KOPT-K1 (cell line): Measurements from ENCODE around the gene PRC1.

Experiments used
- H3K27ac ChIP-seq: fragments of 200-600 bp; sonication (generic); 2 replicates; pipeline ENCODE4 v1.5.1; 2016; ENCODE audit warnings: antibody characterized with exemption, mild to moderate bottlenecking, low read depth, low read length; ENCODE audit not compliant: poor library complexity, severe bottlenecking
- H3K36me3 ChIP-seq: fragments of 200-600 bp; sonication (generic); 2 replicates; pipeline ENCODE4 v1.5.1; 2017; ENCODE audit warnings: antibody characterized with exemption, mild to moderate bottlenecking, low read length, moderate library complexity; ENCODE audit not compliant: insufficient read depth
- H3K9me3 ChIP-seq: fragments of 200-600 bp; sonication (generic); 2 replicates; pipeline ENCODE4 v1.5.1; 2017; ENCODE audit warnings: antibody characterized with exemption, low read length, mild to moderate bottlenecking; ENCODE audit not compliant: insufficient read depth, poor library complexity, severe bottlenecking

The PRC1 gene

DNA sequence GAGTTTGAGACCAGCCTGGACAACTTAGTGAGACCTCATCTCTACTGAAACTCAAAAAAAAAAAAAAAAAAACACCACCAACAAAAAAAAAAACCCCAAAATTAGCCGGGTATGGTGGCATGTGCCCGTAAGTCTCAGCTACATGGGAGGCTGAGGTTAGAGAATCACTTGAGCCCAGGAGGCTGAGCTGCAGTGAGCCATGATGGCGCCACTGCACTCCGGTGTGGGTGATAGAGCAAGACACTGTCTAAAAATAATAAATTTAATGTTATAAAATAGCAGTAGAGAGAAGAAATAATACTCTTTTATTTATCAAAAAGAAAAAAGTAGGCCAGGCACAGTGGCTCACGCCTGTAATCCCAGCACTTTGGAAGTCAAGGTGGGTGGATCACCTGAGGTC is 22.2 kb downstream of the PRC1 start:
- Histone ChIP-seq H3K27ac (no peak overlapping the region), H3K36me3 (peaks cover 98% of the 10 kb centered on the region)

GRCh38 chr15:90970274-90970673 is 24.1 kb downstream of the PRC1 start:
- Histone ChIP-seq H3K36me3 (peaks cover 98% of the 10 kb centered on the region), H3K9me3 (no peaks in the 10 kb centered on the region), H3K27ac (no peak overlapping the region)

More for the DNA sequence above, 22.2 kb downstream of the PRC1 start:
- no peaks in the 10 kb centered on the region for H3K9me3 ChIP-seq

DNA sequence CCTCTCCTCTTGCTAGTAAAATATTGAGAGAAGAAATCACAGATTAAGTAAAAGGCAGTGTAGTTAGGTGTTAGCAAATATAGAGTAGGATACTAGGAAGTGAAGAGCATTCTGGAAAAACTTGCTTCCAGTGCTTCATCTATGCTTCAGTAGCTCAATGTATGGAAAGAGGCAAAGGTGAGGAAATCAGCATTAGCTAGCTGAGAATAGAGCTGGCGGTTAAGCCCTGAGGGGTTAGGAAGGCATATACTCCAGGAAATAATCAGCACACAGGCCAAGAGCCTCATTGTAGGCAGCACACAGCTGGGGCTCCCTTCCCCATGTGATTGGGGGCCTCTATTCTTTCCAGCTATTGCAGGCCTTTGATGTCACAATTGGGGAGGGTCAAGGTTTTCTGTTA is 25.9 kb downstream of the PRC1 start:
- Histone ChIP-seq H3K36me3 (peaks cover 98% of the 10 kb centered on the region), H3K27ac (no peak overlapping the region), H3K9me3 (no peaks in the 10 kb centered on the region)

DNA sequence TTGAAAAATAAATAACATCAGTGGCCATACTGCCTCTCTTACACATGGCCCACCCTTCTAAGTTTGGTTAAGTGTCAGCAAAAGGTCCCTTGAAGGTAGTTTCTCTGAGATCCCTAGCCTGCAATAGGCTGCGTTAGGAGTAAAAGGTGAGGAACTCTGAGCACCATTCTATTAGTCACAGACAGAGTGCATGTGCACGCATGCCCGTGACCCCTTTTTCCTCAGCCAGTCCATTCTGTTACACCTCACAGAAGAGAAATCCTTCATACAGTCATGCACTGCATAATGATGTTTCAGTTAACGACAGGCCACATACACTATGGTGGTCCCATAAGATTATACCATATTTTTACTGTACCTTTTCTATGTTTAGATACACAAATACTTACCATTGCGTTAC is 27.1 kb downstream of the PRC1 start:
- Histone ChIP-seq H3K9me3 (no peaks in the 10 kb centered on the region), H3K27ac (no peak overlapping the region), H3K36me3 (peaks cover 98% of the 10 kb centered on the region)

- no peak overlapping the region for H3K27ac ChIP-seq
- H3K9me3 ChIP-seq = no peaks in the 10 kb centered on the region
- peaks cover 100% of the 10 kb centered on the region for H3K36me3 ChIP-seq
Measured at GRCh38 chr15:90966262-90966661, 28.1 kb downstream of the PRC1 start.

DNA sequence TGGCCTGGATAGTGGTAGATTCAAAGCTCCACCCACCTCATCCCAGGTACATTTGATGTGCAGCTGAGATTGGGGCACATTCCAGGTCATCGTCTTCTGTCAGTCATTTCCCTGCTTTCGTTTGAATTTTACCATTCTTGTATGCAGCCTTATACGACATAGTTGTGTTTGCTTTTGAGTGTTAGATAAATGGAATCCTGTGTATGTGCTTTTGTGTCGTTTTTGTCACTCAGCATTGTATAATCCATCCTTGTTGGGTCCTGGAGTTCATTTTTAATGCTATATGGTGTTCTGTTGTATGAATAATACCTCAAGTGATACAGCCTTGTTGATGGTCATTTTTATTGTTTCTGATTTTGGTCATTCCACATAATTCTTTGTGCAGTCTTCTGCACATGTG is 32.3 kb downstream of the PRC1 start:
- H3K27ac ChIP-seq = no peak overlapping the region
- H3K36me3 ChIP-seq = peaks cover 95% of the 10 kb centered on the region
- no peaks in the 10 kb centered on the region for H3K9me3 ChIP-seq

DNA sequence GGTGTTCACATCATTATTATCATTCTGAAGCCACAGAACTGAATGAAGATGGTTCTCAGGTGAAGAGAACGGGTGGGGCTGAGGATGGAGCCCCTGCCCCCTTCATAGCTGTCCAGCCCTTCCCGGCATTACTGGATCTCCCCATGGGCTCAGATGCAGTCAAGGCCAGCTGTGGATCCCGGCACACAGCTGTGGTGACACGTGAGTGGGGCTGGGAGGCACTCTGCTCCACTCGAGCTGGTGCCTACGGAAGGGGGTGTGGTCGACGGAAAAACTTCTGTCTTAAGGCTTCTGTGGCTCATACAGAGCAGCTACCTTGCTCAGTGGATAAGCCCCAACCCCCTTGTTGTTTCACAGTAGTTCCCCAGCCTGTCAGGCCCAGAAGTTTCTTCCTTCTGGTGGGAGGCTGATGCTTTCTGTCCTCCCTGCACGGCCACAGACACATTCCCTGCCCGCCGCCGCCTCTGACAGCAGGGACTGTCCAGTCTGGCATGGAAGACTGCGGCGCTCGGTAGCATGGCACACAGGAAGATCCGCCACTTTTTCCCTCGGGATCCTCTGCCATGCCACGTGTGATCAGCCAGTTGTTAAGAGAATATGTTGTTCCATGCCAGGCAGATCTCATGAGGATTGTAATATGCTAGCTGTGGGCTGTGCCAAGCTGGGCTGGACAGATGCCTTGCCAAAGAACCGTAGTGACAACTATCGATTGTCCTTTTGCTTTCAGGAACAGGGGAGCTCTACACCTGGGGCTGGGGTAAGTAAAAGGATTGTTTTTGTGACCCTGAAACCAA is 33.8 kb downstream of the PRC1 start:
- H3K27ac ChIP-seq = no peak overlapping the region
- no peaks in the 10 kb centered on the region for H3K9me3 ChIP-seq
- H3K36me3 ChIP-seq = peaks cover 80% of the 10 kb centered on the region

- no peaks in the 10 kb centered on the region for H3K9me3 ChIP-seq
- peaks cover 74% of the 10 kb centered on the region for H3K36me3 ChIP-seq
- no peak overlapping the region for H3K27ac ChIP-seq
Measured at GRCh38 chr15:90959894-90960293, 34.4 kb downstream of the PRC1 start.

DNA sequence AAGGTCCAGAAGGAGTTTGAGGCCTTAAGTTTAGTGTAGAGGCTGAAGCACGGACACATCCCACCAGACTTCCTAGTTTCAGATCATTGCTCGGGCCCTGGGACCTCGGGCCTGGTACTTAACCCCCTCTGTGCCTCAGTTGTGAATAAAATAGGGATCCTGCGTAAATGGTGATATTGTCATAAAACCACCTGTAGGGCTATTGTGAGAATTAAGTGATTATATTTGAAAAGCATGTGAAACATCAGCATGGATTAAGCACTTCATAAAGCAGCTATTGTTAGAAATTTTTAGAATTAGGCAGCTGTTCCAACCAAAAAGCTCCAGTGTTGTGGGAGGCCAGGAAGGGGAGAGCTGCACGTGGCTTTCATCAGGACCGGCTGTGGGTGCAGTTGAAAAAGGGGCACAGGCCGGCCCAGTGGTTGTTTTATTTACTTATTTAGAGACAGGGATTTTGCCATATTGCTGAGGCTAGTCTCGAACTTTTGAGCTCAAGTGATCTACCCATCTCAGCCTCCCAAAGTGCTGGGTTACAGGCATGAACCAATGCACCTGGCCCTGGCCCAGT is 35.2 kb downstream of the PRC1 start:
- H3K36me3 ChIP-seq = peaks cover 68% of the 10 kb centered on the region
- no peak overlapping the region for H3K27ac ChIP-seq
- no peaks in the 10 kb centered on the region for H3K9me3 ChIP-seq

GRCh38 chr15:90957791-90958190 is 36.5 kb downstream of the PRC1 start:
- Histone ChIP-seq H3K9me3 (no peaks in the 10 kb centered on the region), H3K36me3 (peaks cover 68% of the 10 kb centered on the region), H3K27ac (no peak overlapping the region)

- Histone ChIP-seq H3K36me3 (peaks cover 68% of the 10 kb centered on the region), H3K9me3 (no peaks in the 10 kb centered on the region), H3K27ac (no peak overlapping the region)
Measured at GRCh38 chr15:90957031-90957790, 37.1 kb downstream of the PRC1 start.

DNA sequence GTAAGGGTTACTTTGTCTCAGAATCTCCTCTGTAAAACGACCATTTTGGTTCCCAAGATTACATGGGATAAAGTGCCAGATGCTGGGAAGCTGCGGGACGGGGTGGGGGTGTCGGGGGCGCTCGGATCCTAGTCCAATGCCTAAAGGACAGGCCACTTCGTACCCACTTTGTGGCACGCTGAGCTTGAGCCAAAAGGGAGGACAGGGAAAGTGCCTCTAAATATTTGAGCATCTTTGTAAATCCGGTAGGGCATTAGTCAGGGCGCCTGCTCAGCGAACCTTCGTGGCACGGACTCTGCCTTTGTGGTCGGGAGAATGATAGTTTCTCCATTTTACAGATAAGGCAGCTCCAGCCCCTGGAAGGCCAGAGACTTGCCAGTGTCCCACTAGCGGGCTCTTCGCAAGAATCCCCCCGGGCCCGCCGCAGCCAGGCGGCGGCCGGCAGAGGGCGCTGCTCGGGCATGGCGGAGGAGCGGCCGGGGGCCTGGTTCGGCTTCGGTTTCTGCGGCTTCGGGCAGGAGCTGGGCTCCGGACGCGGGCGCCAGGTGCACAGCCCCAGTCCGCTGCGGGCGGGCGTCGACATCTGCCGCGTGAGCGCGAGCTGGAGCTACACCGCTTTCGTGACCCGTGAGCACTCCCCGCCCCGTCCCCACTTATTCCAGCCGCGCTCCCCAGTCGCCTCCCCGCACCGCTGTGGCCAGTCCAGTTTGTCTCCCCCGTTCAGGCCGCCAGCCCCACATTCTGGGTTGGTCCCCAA is 37.9 kb downstream of the PRC1 start:
- H3K36me3 ChIP-seq = peaks cover 68% of the 10 kb centered on the region
- peak overlapping the region; percentile 98 for H3K27ac ChIP-seq
- no peaks in the 10 kb centered on the region for H3K9me3 ChIP-seq

DNA sequence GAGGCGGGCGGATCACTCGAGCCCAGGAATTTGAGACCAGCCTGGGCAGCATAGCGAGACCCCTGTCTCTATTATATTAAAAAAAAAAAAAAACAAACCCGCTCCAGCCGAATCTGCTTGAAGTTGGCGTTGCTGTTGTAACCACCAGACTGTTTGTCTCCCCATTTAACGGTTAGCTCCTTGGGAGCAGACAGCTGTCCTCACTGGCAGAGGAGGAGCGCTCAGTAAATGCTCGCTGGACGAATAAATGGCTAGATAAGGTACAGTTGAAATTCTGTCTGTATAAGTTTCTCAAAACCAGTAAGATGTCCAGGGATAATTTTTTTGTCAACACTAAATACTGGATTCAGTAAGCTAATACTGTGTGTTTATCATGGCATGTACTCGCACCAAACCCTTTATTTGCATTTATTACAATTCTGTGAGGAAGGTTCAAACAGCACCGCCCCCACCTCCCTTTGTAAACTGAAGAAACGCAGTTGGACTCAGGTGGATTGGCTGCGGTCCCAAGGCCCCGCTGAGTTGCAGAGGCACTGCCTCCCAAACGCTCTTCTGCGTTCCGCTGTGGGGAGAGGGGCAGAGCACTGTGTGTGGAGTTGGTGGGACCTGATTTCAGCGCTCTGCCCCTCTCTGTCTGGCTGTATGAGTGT is 38.6 kb downstream of the PRC1 start:
- H3K36me3 ChIP-seq = peaks cover 68% of the 10 kb centered on the region
- H3K27ac ChIP-seq = peak overlapping the region; percentile 98
- no peaks in the 10 kb centered on the region for H3K9me3 ChIP-seq

DNA sequence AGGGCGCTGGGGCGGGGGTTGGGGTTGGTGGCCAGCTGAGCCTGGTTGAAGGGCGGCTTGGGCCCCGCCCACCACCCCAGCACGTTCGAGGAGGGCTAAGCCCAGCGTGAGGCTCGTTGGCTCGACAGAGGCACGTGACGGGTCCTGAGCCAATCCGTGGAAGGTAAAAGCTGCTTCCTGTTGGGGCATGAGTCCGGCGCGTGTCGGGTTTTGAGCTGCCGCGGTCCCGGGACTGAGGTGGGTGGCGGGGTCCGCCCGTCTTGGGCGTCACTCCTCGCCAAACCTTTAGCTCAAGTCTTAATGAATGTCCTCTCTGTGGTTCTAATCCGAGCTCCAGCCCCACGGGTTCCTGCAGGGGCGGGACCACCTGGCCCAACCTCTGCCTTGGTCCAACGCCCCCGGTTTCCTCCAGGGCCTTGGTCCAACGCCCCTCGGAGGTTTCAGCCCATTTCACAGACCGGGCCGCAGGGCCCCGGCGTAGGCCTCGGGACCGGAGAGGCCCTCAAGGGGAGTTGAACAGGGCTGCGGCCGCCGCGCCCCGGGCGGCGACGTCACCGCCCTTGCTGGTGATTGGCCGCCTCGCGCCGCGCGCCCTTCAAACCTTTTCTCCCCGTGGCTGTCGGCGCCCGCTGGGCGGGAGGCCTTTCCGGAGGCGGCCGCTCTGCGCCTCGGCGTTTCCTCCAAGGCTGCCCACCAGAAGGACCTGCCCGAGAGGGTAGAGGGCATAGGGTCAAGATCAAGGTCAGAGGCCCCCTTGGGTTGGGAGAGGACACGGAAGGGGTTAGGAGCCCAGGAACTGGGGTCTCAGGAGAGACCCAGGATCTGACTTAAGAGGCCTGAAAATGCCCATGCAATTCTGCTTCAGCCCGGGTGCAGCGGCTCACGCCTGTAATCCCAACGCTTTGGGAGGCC is 39.4 kb downstream of the PRC1 start, which contains the start of gene RCCD1:
RCCD1 (plus strand) TSS at position 173 of the 912 bp plus-strand sequence. CDS start 1,851 bp downstream, outside the sequence.
- Histone ChIP-seq H3K36me3 (peaks cover 68% of the 10 kb centered on the region), H3K9me3 (no peaks in the 10 kb centered on the region), H3K27ac (peak within 1 kb of the TSS; percentile 98)
